HUDEP-2 (cell line): ENCODE measurements around the gene FAM168B.
"Not testable (repeated sequence)": the region's sequence is repeated elsewhere in the genome, so short reads cannot be mapped to it uniquely, and the experiment has no call there.

Source experiments
- DNase-seq, 76 experiments: peaks; one replicate each; lab custom pipeline; 2025; ENCODE audit not compliant: unreplicated experiment in 76 of 76; lab: John Stamatoyannopoulos, UW

Gene FAM168B

GRCh38 chr2:131104487-131105155 lies 11.4 kb upstream of the FAM168B start:
- peak in 53 of 76 experiments; percentile 3 to 78 (median 42) for DNase-seq

DNA sequence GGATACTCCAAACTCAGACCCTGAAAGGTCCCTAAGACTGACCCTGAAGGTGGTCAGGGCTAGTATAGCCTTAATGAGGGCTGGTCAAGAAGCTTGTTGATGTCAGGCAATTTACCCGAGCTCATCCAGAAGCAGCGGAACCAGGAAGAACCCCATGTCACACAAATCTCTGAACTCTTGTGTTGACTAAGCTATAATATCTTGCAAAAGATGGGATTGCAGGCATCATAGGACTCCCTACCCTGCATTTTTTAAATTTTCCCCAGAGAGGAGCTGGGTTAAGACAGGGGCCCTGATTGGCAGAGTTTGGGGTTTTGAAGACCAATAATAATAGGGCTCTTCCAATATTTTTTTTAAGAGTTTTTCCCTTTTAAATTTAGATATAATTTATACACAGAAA lies 9.9 kb upstream of the FAM168B start:
- no peak for DNase-seq

- DNase-seq, result no peak
Observed at GRCh38 chr2:131094463-131095281, 1.4 kb upstream of the FAM168B start.

- peak in 26 of 76 experiments; percentile 7 to 82 (median 58) for DNase-seq
Observed at GRCh38 chr2:131093696-131094462, 619 bp upstream of the FAM168B start.

GRCh38 chr2:131092458-131093005 lies 728 bp downstream of the FAM168B start:
- DNase-seq, result peak in 1 of 76 experiments; percentile 18

GRCh38 chr2:131085646-131086045 lies 7.6 kb downstream of the FAM168B start:
- DNase-seq, result no peak

- DNase-seq, result no peak
Observed at GRCh38 chr2:131081190-131081589, 12.1 kb downstream of the FAM168B start.

- DNase-seq, result not testable (repeated sequence)
Observed at GRCh38 chr2:131079931-131080330, 13.3 kb downstream of the FAM168B start.

- no peak for DNase-seq
Observed at GRCh38 chr2:131077966-131078365, 15.3 kb downstream of the FAM168B start.

DNA sequence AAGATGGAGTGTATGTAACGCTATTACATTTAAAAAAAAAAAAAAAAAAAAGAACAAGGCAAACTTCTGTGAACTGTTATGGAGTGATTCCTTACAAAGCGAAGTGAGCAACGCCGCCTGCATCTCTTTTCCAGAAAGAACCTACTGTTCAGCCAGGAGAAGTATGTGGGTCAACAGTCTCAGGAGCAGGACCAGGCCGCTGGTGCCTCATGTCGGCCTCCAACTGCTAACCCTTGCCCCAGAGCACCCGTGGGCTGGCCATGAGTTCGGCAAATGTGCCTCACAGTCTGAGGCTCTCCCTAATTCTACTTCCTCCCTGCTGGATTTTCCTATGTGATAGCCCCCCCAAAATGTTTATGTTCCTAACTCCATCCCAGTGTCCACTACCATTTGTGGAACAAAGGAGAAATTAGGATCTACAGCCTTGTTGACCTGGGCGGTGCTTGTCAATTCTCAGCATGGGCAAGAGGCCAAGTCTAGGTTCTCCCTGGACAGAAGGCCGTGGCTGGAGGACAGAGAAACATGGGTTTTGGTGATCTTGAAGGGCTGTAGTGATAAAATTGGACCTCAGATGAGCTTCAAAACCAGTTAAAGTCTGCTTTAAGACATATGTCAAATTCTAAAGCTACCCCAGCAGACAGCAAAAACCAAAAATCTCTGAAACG lies 15.9 kb downstream of the FAM168B start:
- DNase-seq, result no peak

DNA sequence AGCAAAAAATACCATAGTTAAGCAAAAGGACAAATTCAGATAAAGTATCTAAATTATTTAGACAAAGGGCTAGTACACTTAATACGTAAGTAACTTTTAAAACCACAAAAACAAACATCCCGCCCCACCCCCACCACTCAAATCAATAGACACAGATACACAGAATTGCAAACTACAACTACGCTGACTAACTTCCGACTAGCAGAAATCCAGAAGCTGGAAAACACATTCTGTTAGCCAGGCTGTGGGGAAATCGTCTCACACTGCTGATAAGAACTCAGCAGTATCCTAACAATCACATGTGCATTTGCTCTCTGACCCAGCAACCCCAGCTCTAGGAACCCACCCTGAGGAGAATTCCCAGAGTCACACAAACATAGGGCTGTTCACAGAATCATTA lies 16.6 kb downstream of the FAM168B start:
- no peak for DNase-seq

- DNase-seq, result not testable (repeated sequence)
Observed at GRCh38 chr2:131075578-131075977, 17.7 kb downstream of the FAM168B start.

DNA sequence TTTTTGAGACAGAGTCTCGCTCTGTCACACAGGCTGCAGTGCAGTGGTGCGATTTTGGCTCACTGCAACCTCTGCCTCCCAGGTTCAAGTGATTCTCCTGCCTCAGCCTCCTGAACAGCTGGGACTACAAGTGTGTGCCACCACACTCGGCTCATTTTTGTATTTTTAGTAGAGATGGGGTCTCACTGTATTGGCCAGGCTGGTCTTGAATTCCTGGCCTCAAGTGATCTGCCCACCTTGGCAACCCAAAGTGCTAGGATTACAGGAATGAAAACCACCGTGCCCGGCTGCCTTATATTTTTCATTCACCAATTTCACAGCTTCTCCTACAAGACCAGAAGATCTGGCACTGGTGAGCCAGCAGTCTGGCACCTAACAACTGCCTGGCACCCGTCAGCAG lies 25.1 kb downstream of the FAM168B start:
- DNase-seq, result not testable (repeated sequence)

DNA sequence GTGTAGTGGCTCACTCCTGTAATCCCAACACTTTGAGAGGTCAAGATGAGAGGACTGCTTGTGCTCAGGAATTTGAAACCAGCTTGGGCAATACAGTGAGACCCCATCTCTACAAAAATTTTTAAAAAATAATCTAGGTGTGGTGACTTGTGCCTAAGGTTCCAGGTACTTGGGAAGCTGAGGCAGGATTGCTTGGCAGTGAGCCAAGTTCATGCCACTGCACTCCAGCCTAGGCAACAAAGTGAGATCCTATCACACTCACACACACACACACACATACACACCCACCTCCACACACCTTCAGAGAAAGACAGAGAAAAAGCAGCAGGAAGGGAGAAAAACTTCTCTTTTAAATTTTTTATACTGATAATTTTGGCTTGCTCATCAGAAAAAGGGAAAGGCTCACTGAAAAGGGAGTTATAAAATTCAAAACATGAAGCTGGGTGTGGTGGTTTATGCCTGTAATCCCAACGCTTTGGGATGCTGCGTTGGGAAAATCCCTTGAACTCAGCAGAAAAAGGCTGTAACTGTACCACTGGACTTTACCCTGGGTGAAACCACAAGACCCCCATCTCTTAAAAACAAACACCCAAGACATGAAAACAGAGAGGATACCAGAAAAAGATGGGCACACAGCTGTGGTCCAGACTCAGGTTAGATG lies 25.7 kb downstream of the FAM168B start:
- no peak for DNase-seq

GRCh38 chr2:131064589-131065512 lies 28.4 kb downstream of the FAM168B start:
- no peak for DNase-seq

DNA sequence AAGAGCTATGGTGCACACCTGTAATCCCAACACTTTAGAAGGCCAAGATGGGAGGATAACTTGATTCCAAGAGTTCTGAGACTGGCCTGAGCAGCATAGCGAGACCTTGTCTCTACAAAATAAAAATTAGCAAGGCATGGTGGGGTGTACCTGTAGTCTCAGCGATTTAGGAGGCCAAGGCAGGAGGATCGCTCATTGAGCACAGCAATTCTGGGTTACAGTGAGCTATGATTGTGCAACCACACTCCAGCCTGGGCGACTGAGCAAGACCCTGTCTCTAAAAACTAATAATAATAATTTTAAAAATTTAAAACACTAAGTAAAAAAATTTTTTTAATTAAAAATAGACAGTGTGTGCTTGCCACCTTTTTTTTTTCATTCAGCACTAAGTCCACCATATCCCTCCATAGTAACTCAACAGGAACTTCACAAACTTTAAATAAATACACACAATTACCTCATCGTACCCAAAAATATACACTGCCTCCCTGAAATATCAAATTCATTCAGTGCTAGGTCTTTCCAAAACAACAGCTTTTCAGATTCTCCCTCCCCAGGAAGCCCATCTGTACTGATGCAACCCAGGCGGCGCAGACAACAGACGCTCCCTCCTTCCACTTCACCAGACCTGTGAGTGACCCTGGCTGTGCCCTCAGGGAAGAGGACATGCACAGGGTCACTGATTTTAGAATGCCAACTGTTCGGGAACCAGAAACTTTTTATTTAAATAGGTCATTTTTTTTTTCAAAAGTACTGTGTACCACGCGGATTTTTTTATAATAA lies 29.6 kb downstream of the FAM168B start:
- DNase-seq, result no peak

- DNase-seq, result no peak
Observed at GRCh38 chr2:131058920-131059319, 34.3 kb downstream of the FAM168B start.

DNA sequence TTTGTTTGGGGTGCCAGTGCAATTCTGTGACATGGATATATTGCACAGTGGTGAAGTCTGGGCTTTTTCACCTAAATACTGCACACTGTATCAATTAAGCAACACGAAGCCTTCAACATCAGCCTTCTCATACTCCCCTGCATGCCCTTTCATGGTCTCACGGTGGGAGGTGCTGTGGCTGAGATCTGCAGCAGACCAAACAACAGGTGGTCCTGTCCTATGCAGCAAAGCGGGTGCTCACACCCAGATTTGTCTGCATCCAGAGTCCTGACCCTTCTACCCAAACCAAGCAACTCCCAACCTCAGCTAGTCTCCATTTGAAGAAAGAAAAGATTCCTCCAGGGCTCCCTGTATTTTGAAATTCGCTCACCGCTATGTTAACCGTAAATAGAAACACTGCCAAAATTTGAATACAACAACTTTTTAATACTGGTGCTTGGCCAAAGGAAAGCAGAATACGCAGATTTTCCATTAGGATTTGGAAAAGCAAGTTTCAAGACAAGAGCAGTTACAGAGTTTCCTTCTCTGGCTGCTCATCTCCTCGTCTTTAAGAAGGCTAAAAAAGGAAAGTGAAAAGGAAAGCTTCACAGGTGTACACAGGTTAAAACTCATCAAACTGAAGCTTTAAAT lies 34.9 kb downstream of the FAM168B start:
- no peak for DNase-seq
